Measurements from ENCODE around the gene KCNMA1. TPM values are rescaled to one million over a fixed set of nuclear protein-coding genes. Genes with fewer than 3 reads are reported as not detected.

The KCNMA1 gene
- polyA plus RNA-seq, 1 of the 3 experiments (the other 2 are of a cell fraction) = 107 TPM

GRCh38 chr10:77084431-77085144 lies 553.0 kb downstream of the KCNMA1 start:
- DNase-seq = no peak
- peaks cover 15 to 53% of the 10 kb centered on the region in 2 experiments for H3K36me3 ChIP-seq (replicated peaks in 1 of 2; ENCODE audit: control insufficient read depth in 1 of 2, insufficient read depth in 2 of 2, low read length in 1 of 2)
- CTCF ChIA-PET = interaction anchor here (0.9 kb wide), 1 partner anchor 81 kb away, joined by 3 read pairs; no protein-coding TSS in a partner anchor

GRCh38 chr10:77082601-77083252 lies 554.9 kb downstream of the KCNMA1 start:
- DNase-seq = no peak
- Histone ChIP-seq H3K4me1 (ENCODE audit: control insufficient read depth in 1 of 2, insufficient read depth in 2 of 2, low read depth in 1 of 2, low read length in 1 of 2) (peaks cover 0 to 16% of the 10 kb centered on the region in 2 experiments; a peak in 2 of 4 replicates), H4K20me1 (ENCODE audit: insufficient read depth) (no peaks in the 10 kb centered on the region), H2AFZ (ENCODE audit: low read depth) (no peak overlapping the region), H3K4me3 (ENCODE audit: low read depth in 2 of 2, low read length in 1 of 2) (no peak overlapping the region), H3K9ac (no peak overlapping the region), H3K36me3 (replicated peaks in 1 of 2; ENCODE audit: control insufficient read depth in 1 of 2, insufficient read depth in 2 of 2, low read length in 1 of 2) (peaks cover 15 to 60% of the 10 kb centered on the region in 2 experiments), H3K27me3 (ENCODE audit: insufficient read depth) (no peaks in the 10 kb centered on the region), H3K9me3 (no peaks in the 10 kb centered on the region), H3F3A (replicated peaks; ENCODE audit: insufficient read depth) (peaks cover 3% of the 10 kb centered on the region), H3K9me2 (no peaks in the 10 kb centered on the region), H3K4me2 (no peak overlapping the region), H3K27ac (ENCODE audit: low read depth in 2 of 2, low read length in 1 of 2) (no peak overlapping the region), H3K79me2 (ENCODE audit: insufficient read depth) (no peaks in the 10 kb centered on the region)
- WGBS (ENCODE audit: low lambda C conversion rate) = 83% methylated on average over 7 of the region's 7 CpGs
- ChIA-PET CTCF (no interaction called here), POLR2A (interaction anchor here (1.5 kb wide), 1 partner anchor 41 kb away, joined by 3 read pairs; no protein-coding TSS in a partner anchor)
- TF ChIP-seq FOXJ3 (CRISPR knock-in tag; IDR thresholded peaks at IDR 0.05) (no peak), POLR2AphosphoS5 (IDR thresholded peaks at IDR 0.05; ENCODE audit: low read depth, low read length) (no peak), SMC3 (IDR thresholded peaks at IDR 0.05; ENCODE audit: low read depth, low read length) (no peak), NRF1 (IDR thresholded peaks at IDR 0.05; ENCODE audit: low read depth, low read length) (no peak), MEF2A (IDR thresholded peaks at IDR 0.05; ENCODE audit: borderline replicate concordance, low read depth) (no peak), FOSL2 (IDR thresholded peaks at IDR 0.05; ENCODE audit: borderline replicate concordance, low read depth) (no peak), PBX3 (IDR thresholded peaks at IDR 0.05) (no peak), MAX (IDR thresholded peaks at IDR 0.05; ENCODE audit: low read depth) (no peak), TAF1 (IDR thresholded peaks at IDR 0.05; ENCODE audit: borderline replicate concordance, low read depth, low read length) (no peak)

More at GRCh38 chr10:77084431-77085144, 553.0 kb downstream of the KCNMA1 start:
- POLR2A ChIA-PET = no interaction called here
- no peaks in the 10 kb centered on the region for H3K27me3 ChIP-seq (ENCODE audit: insufficient read depth)
- no peaks in the 10 kb centered on the region for H4K20me1 ChIP-seq (ENCODE audit: insufficient read depth)
- no peaks in the 10 kb centered on the region for H3K79me2 ChIP-seq (ENCODE audit: insufficient read depth)
- WGBS (ENCODE audit: low lambda C conversion rate) = 96% methylated on average over 11 of the region's 12 CpGs
- H3F3A ChIP-seq (replicated peaks; ENCODE audit: insufficient read depth) = peaks cover 3% of the 10 kb centered on the region
- H3K9me2 ChIP-seq = no peaks in the 10 kb centered on the region
- no peaks in the 10 kb centered on the region for H3K9me3 ChIP-seq
- no peak overlapping the region for H3K4me3 ChIP-seq (ENCODE audit: low read depth in 2 of 2, low read length in 1 of 2)
- TF ChIP-seq TCF12 (IDR thresholded peaks at IDR 0.05) = no peak
- TF ChIP-seq USF1 (IDR thresholded peaks at IDR 0.05; ENCODE audit: borderline replicate concordance, low read depth) = no peak
- TF ChIP-seq FOXJ3 (CRISPR knock-in tag; IDR thresholded peaks at IDR 0.05) = no peak
- TF ChIP-seq YY1 (IDR thresholded peaks at IDR 0.05; ENCODE audit: low read depth) = no peak
- H3K4me1 ChIP-seq (ENCODE audit: control insufficient read depth in 1 of 2, insufficient read depth in 2 of 2, low read depth in 1 of 2, low read length in 1 of 2) = peaks cover 0 to 25% of the 10 kb centered on the region in 2 experiments; a peak in 2 of 4 replicates
- H3K9ac ChIP-seq = no peak overlapping the region
- H3K27ac ChIP-seq (ENCODE audit: low read depth in 2 of 2, low read length in 1 of 2) = peak overlapping the region in 1 of 2 experiments; percentile 44; a peak in 2 of 4 replicates
- H2AFZ ChIP-seq (ENCODE audit: low read depth) = no peak overlapping the region
- no peak overlapping the region for H3K4me2 ChIP-seq

Measured in SK-N-SH (cell line).